Transverse colon (tissue), 4 donors: Measurements from ENCODE around the gene TLR5. TPM values are rescaled to one million over a fixed set of nuclear protein-coding genes. Genes with fewer than 3 reads are reported as not detected.

Source experiments
- DNase-seq: peaks from one replicate; pipeline ENCODE4 v3.0.0-alpha.2; 2019
- H3K27ac ChIP-seq, 4 donors: fragments of 200-600 bp; sonication (generic); 2 replicates each; pipeline ENCODE4 v1.5.1; 2016 to 2018; ENCODE audit warnings: inconsistent platforms in 4 of 4
- H3K27me3 ChIP-seq: fragments of 200-600 bp; sonication (generic); 2 replicates; pipeline ENCODE4 v1.5.1; 2017; ENCODE audit warnings: inconsistent platforms
- H3K36me3 ChIP-seq, 4 donors: fragments of 200-600 bp; sonication (generic); 2 replicates each; pipeline ENCODE4 v1.5.1; 2017 to 2019; ENCODE audit warnings: inconsistent platforms in 4 of 4
- H3K4me1 ChIP-seq, 4 donors: fragments of 200-600 bp; sonication (generic); 2 replicates each; pipeline ENCODE4 v1.5.1; 2017 to 2020; ENCODE audit warnings: inconsistent platforms in 4 of 4
- H3K4me3 ChIP-seq, 4 donors: fragments of 200-600 bp; sonication (generic); 1 replicate in 1 of 4; 2 replicates in 3 of 4; pipeline versions ENCODE4 v1.5.1 to v1.6.1; 2017 to 2019; ENCODE audit warnings: inconsistent platforms in 4 of 4
- H3K9me3 ChIP-seq, 2 donors: fragments of 200-600 bp; sonication (generic); 2 replicates each; pipeline ENCODE4 v1.5.1; 2017 to 2019; ENCODE audit warnings: inconsistent platforms in 2 of 2
- CTCF ChIP-seq, 5 experiments: fragments of 200-600 bp in 3 of 5; fragments of 450-650 bp in 2 of 5; sonication (generic) in 3 of 5; IDR thresholded peaks; 1 replicate in 2 of 5; 2 replicates in 3 of 5; pipeline ENCODE4 v1.5.1; 2016 to 2017; ENCODE audit warnings: antibody characterized with exemption in 5 of 5, inconsistent platforms in 3 of 5, mild to moderate bottlenecking in 2 of 5, moderate library complexity in 1 of 5
- EP300 ChIP-seq: sonication (generic); formaldehyde crosslinking; IDR thresholded peaks from one replicate; pipeline ENCODE4 v1.6.1; 2017; ENCODE audit warnings: antibody characterized with exemption, low read depth
- POLR2A ChIP-seq: fragments of 450-650 bp; IDR thresholded peaks from one replicate; pipeline ENCODE4 v1.6.1; 2016; ENCODE audit warnings: antibody characterized with exemption, mild to moderate bottlenecking, moderate library complexity
- POLR2AphosphoS5 ChIP-seq, 3 donors: sonication (generic); formaldehyde crosslinking; IDR thresholded peaks; one replicate each; pipeline ENCODE4 v1.6.1; 2016; ENCODE audit warnings: antibody characterized with exemption in 3 of 3
- WGBS, 2 donors: methylation state at CpG; one replicate each; pipeline ENCODE4 v1.1.5; 2018; ENCODE audit warnings: low coverage in 1 of 2; 5-methylcytosine and 5-hydroxymethylcytosine counted together
- in situ Hi-C, 4 donors: fragments of 200-750 bp; cut with MboI; loops; one replicate each; pipeline versions ENCODE4 v1.15.0 to v1.15.1; 2017; ENCODE audit warnings: low sequenced_read_pairs in 3 of 4, low pct_ligation_motif_present in 1 of 4, low pct_unique_long_range_greater_than_20kb in 1 of 4
- intact Hi-C: fragments of 100-400 bp; cut with DNase I; formaldehyde crosslinking; loops from one replicate; pipeline ENCODE4 v1.15.1; 2023; ENCODE audit warnings: low total_unique reads
- total RNA-seq, 4 donors: library from RNA; depleted of rRNA; stranded (reverse); fragments of >200 nt; gene quantifications; one replicate each; pipeline ENCODE4 v1.1.0, GENCODE V29; 2016

The TLR5 gene
- total RNA-seq, 4 donors from 2014 or later = 1.9 to 9.4 (median 3.8) TPM; not detected in 1

- Histone ChIP-seq H3K27ac (peak overlapping the region; percentile 62 to 71 (median 64)), H3K27me3 (no peaks in the 10 kb centered on the region), H3K4me3 (peak overlapping the region in 3 of 4 donors; percentile 46 to 69 (median 52)), H3K36me3 (no peaks in the 10 kb centered on the region), H3K9me3 (no peaks in the 10 kb centered on the region), H3K4me1 (peaks cover 4 to 23% (median 22%) of the 10 kb centered on the region in 4 donors)
- intact Hi-C loops = loop anchor here (10.0 kb wide), 1 partner anchor 541 kb away; no protein-coding TSS in a partner anchor
- in situ Hi-C loops = no loop called here
- WGBS, 2 donors = 39 to 43% methylated on average over 2 to 10 of the region's 11 CpGs
- TF ChIP-seq EP300 (no peak), POLR2A (no peak), POLR2AphosphoS5 (IDR thresholded peaks at IDR 0.05) (no peak), CTCF (IDR thresholded peaks at IDR 0.05) (no peak)
- DNase-seq = peak; percentile 69
These were observed 645 bp upstream of the TLR5 start for GRCh38 chr1:223143537-223144248.

GRCh38 chr1:223142269-223142668, 779 bp downstream of the TLR5 start:
- in situ Hi-C loops = no loop called here
- intact Hi-C loops = loop anchor here (10.0 kb wide), 1 partner anchor 543 kb away; no protein-coding TSS in a partner anchor
- H3K27me3 ChIP-seq = no peaks in the 10 kb centered on the region
- peaks cover 4 to 28% (median 24%) of the 10 kb centered on the region in 4 donors for H3K4me1 ChIP-seq
- DNase-seq = no peak
- H3K36me3 ChIP-seq = no peaks in the 10 kb centered on the region
- 91% methylated on average over 11 of the region's 11 CpGs; no CpG with 5 or more reads in 1 of the 2 donors for WGBS, 2 donors
- H3K9me3 ChIP-seq = no peaks in the 10 kb centered on the region
- peak overlapping the region in 2 of 4 donors; percentile 52 to 69 for H3K4me3 ChIP-seq
- TF ChIP-seq POLR2A (no peak), CTCF (IDR thresholded peaks at IDR 0.05) (no peak), EP300 (no peak), POLR2AphosphoS5 (IDR thresholded peaks at IDR 0.05) (no peak)
- H3K27ac ChIP-seq = peak overlapping the region; percentile 62 to 71 (median 64)

- no peak for TF ChIP-seq POLR2AphosphoS5 (IDR thresholded peaks at IDR 0.05)
- TF ChIP-seq CTCF (IDR thresholded peaks at IDR 0.05) = no peak
- TF ChIP-seq POLR2A = no peak
- TF ChIP-seq EP300 = no peak
- H3K27me3 ChIP-seq = no peaks in the 10 kb centered on the region
- no peaks in the 10 kb centered on the region for H3K36me3 ChIP-seq
- DNase-seq = peak; percentile 22
- 34 to 60% methylated on average over 5 to 10 of the region's 10 CpGs for WGBS, 2 donors
- peak overlapping the region in 2 of 4 donors; percentile 0 to 39 for H3K27ac ChIP-seq
- no peak overlapping the region for H3K4me3 ChIP-seq
- intact Hi-C loops = loop anchor here (10.0 kb wide), 1 partner anchor 544 kb away; no protein-coding TSS in a partner anchor
- peaks cover 4 to 32% (median 24%) of the 10 kb centered on the region in 4 donors for H3K4me1 ChIP-seq
- no peaks in the 10 kb centered on the region for H3K9me3 ChIP-seq
- in situ Hi-C loops = no loop called here
These were observed 2.2 kb downstream of the TLR5 start for GRCh38 chr1:223140611-223141405.
